GM18519 (cell line): ENCODE results near the gene TLE1.

Experiments
- ATAC-seq: cut with Tn5 transposase; IDR thresholded peaks from one replicate; pipeline ENCODE4 v1.9.1; 2021; ENCODE audit warnings: mild to moderate bottlenecking, moderate library complexity; ENCODE audit not compliant: unreplicated experiment, low FRiP score

TLE1 gene

DNA sequence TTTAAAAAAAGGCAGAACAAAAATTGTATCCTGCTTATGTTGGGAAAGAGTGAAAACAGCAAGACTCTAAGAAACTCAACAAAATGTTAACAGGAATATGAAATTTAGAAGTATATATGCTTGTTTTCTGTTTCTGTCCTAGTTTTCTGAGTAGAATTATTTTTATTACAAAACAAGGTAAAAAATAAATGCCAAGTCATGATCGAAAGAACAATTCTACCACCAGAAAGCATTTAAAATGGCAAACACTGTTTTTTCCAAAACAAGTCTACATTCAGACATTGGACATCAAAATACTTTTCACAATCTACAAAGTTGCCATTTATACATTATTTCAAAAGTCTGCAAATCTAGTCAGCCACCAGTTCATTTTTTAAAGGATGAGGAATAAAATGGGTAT, 102.6 kb downstream of the TLE1 start:
- no peak for ATAC-seq

DNA sequence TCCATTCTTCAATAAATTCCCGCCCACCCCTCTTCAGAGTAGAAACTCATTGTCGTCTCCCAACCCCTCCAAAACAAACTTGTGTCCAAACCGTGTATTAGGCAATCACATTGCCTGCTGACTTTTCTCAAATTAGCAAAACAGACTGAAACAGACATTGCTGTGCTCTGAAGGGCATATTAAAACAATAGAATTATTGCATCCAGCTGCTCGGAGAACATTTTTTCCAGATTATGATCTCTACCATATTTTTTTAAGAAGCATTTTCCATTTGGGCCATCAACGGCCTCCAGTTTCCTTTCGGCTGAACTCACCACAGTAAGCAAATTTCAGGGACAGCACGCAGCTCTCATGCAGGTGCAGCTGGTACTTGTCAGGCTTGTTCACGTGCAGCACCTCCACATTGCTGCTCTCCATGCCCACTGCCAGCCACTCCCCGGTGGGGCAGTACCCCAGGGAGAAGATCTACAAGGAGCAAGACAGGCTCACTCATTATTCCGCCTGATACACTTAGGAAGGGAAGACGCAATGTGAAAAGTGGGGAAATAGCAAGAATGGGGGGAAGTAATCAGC, 104.1 kb downstream of the TLE1 start:
- no peak for ATAC-seq

DNA sequence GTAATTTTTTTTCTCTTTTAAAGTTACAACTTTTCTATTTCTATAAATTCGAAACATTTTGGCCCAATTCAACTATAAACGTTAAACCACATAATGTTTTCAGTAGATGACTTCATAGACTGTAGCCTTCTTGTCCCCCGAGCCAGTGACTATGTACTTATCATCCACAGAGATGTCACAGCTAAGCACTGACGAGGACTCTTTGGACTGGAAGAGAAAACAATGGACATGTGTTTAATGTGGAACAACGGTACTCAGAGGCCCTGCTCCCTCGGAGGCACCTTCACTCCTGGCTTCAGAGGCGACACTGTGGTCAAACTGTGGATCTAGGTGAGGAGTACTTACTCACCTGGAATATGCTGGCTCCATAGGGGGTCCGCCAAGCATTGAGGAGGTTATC, 105.2 kb downstream of the TLE1 start:
- no peak for ATAC-seq

DNA sequence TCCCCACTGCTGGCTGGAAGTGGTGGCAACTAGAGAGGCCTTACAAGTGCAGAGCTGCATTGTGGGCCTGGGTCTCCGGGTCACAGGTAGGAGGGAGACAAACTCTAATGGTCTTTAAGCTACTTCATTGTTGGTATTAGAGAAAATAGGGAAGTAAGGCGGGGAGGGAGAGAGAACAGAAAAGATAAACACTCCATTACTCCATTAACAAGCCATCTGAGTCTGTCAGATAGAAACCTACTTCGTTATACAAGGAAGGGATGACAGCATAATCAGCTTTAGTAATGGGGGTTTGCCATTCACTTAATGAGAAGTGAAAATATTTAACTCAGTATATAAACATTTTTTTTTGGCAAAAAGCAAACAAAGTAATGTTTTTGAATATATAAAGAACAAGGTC, 107.4 kb downstream of the TLE1 start:
- no peak for ATAC-seq

DNA sequence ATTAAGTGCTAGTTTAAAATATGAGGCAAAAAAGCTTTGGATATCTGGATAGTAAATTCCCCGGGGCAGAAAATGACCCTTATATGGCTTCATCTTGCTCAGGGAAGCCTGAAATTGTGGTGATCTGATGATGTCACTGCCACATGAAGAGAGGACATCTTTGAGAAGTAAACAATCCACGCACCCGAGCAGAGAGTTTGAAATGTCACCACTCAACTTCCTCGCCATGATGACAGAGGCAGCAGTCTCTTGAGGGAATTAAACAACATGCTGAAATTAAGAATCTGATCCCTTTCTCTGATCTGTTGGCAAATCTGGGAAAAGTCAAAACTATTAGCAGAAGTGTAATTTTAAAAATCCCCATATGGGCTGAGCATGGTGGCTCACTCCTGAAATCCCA, 110.0 kb downstream of the TLE1 start:
- ATAC-seq: no peak

DNA sequence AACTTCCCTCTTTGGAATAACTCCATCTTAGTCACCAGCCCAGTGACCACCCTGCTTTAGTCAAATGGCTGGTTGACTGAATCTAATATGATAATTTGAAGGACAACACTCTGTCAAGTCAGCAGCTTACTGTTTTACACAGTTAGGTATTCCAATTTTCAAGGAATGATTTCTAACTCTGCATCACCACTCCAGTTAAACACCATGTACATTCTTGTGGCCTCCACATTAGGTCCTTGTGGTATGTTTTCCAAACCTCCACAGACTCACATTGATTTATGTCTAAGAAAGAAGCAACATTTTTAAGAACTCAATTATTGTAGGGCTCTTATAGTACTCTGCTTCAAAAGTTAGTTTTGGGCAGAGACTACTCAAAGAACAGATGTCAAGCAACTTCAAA, 110.7 kb downstream of the TLE1 start:
- no peak for ATAC-seq

DNA sequence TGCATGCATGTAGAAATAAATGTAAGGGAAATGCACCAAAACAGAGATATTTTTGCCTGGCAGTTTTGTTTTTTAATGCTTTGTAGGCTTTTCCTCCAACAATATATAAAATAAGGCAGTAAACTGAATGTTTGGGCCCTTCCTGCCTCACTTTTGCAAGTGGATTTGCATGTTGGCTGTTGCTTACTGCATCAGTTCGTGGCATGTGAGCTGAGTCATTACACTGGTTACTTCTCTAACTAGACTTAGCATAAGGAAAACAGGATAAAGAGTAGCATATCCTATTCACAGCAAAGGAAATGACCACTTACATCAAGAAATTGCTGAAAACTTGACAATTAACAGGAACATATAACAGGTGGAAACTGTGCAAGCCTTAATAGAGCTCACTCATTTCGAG, 113.4 kb downstream of the TLE1 start:
- no peak for ATAC-seq

DNA sequence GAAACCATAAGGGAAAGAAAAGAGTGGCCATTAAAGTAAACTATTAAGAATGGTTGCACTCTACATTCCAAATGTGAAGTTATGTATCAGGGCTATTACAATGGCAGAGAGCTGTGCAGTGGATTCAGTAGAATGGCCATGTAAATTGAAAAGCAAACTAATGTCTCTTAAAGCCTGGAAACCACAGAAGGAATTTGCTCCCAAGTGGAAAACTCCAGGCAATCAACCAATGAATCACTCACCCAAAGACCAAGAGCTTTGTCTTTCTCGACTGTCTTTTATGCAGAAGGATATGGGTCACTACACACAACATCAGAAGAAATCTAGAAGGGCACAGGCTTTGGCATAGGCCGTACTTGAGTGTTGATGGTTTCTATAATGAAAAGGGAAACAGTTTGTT, 114.9 kb downstream of the TLE1 start:
- no peak for ATAC-seq

DNA sequence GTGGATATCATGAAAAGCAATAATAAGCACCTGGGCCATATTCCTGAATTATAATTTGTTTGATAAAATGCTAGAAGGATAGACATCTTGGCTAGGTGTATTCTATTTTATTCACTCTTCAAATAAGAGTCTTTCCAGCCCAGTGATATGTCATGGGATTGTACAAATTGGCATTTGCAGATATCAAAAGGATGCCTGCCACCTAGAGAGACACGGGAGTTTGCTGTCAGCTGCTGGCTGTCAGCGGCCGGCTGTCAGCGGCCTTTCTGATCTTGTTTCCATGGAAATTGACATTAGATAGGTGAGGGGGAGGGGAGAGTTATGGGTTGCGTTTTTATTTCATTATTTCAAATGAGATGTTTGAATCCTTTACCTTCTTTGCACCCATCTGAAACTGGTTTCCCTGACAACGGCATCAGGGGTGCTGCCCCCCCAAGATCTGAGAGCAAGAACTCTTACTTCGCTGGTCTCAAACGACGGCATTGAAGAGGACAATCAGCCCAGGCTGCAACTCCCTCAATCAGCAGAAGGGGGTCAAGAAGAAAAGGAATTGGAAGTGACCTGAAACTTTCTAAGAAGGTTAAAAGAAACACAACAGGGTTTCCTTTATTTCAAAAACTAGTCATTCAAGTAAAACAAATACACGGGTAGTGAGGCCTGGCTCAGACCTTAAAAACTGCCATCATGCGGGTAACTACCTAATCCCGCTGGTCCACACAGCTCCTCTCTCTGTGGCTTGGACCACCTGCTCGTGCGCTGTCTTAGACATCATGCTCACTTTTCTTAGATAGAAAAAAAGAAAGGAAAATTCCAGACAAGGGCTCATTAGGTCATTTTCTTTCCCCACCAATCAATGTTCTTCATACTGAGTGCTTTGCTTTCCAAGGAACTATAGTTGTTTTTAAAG, 115.7 kb downstream of the TLE1 start:
- ATAC-seq: no peak

DNA sequence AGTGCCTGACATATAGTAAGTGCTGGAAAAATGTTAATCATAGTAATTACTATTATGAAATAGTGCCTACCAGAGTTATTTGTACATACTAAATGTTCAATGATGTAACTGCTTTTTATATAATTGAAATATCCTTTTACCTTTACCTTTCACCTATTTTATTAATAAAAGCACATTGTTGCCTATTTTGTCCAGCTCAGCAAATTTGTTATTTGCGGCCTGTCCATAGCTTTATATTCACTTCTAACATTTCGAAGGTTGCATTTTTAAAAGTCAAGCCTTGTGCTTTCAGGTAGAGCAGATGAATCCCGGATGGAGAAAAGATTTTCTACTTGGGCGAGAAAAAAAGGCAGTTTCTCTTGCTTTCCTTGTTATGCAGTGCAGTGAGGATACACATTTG, 119.3 kb downstream of the TLE1 start:
- no peak for ATAC-seq

DNA sequence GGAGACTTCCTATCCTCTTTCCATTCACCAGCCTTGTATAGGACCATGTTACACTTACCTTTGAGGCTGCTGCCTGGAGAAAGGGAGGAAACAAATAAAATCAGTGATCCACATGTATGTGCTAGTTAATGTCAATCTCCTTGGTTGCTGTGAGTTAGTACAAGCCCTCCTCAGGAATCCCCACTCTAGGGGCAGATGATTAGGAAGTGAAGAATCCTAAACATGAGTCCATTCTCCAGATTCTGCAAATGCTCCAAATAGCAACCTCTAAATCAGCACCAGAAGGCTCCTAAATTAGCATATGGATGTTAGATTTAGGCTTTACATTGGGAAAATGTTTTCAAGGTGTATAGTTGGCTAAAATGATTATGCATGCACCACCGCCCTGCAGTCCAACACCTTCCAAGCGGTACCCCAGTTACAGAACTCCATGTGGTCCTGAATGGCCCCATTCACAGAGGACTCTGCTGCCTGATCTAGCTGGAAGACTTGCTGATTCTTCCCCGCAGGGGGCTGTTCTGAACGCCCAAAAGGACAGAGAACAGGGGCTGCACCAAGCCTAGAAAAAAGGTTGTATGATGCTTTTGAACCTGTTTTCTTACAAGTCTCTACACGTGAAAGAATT, 123.2 kb downstream of the TLE1 start:
- ATAC-seq: no peak

DNA sequence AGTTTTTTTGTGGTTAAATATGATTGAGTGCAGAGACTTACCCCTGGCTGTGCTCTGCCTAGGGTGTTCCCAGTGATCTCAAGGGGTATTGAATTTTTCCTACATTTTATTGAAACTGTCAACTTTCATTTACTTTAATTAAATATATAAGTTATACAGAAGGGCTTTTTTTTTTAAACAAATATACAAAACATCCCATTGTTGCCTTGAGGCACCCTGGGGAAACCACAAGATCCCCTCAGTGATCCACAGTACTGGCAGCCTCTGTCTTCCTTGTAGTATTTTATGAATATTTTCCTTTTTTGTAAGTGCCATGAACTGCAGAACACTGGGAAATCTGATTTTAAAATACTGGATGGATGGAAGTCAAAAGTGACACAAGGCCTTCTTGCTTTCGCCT, 123.7 kb downstream of the TLE1 start:
- ATAC-seq: no peak

DNA sequence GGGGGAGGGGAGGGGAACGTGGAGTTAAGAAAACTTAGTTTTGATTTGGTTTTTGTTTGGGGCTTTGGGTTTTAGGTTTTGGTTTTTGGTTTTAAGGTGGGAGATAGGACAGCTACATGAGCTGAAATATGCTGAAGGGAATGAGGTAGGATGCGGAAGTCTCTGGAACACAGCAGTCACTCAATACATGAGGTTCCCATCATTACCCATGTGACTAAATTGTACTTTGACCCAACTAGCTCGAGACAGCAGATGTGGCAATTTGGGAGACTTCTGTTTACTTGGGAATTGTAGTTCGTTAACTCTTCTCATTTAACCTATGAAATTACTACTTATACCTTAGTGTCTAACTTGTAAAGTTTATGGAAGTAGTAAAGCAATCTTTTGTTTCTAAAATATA, 124.2 kb downstream of the TLE1 start:
- no peak for ATAC-seq

DNA sequence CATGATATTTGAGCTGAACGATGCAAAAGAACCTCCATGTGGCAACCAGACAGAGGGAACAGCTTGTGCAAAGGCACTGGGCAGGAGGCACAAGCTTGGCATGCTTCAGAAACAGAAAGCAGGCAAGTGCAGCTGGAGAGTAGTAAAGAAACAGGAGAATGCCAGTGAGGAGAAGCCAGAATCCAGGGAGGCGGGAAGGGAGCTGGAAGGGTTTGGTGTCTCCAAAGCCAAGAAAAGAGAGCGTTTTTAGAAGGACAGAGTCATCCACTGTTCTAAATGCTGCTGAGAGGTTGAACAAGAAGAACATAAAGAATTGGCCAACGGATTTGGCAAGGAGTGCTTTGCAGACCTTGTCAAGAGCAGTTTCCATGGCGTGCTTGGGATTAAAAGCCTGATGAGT, 124.7 kb downstream of the TLE1 start:
- ATAC-seq: no peak

DNA sequence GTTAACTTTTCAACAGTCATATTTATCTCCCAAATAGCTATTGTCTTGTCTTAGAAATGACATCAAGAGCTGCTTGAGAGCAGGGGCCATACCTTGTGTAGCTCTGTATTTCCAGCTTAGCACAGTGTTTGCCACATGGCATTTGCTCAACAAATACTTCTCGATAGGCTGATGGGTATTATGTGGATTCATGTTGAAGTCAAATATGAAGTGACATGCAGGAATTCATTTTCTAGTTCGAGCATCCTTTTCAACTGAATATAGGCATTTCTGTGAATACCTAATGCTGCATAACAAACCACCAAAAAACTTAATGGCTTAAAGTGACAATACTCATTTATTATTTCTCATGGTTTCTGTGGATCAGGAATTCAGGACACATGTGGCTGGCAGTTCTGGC, 125.6 kb downstream of the TLE1 start:
- no peak for ATAC-seq

DNA sequence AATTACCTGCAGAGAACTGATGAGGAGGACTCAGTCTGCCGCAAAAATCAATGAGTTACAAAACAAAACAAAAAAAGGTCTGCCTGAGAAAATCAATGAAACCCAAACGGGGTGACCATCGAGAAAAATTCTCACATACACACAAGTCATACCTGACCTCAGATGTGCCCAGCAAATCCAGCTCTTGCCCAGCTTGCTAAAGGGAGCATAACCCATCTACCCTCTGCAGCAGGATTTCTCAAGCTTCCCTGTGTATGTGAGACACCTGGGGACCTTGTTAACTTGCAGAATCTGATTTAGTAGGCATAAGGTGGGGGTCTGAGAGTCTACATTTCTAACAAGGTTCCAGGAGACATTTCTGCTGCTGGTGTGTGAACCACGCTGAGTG, 126.3 kb downstream of the TLE1 start:
- no peak for ATAC-seq

DNA sequence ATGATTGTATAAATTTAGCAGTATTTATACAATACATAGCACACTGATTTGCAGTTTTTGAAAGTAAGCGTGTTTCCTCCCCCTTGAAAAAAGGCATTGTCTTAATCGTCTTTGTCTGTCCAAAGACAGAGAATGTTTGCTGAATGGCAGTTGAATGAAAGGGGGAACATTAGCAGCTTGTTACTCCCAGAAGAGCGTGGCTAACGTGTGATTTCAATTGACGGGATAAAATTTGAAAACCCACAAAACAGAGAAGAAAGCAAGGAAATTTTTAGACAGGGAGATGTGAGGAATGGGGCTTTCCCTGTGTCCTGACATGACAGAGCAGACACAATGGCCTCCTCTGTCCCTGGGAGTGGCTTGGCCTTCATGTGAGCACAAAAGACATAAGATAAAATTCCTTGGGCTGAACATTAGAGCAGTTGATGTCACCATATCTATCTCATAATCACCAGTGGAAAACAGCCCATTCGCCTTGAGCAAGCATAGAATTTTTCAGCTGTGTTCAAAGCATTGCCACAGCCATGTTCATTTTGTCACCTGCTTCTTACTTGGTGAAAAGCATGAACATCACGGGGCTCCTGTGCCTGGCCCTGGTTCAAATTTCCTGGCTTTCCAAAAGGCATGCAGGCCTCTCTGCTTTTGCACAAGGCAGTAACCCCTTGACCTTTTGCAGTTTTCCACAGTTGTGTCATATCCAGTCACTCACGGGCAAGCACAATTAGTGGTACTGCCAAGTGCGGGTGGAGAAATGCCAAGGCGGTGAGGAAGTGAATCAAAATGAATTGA, 126.9 kb downstream of the TLE1 start:
- no peak for ATAC-seq

DNA sequence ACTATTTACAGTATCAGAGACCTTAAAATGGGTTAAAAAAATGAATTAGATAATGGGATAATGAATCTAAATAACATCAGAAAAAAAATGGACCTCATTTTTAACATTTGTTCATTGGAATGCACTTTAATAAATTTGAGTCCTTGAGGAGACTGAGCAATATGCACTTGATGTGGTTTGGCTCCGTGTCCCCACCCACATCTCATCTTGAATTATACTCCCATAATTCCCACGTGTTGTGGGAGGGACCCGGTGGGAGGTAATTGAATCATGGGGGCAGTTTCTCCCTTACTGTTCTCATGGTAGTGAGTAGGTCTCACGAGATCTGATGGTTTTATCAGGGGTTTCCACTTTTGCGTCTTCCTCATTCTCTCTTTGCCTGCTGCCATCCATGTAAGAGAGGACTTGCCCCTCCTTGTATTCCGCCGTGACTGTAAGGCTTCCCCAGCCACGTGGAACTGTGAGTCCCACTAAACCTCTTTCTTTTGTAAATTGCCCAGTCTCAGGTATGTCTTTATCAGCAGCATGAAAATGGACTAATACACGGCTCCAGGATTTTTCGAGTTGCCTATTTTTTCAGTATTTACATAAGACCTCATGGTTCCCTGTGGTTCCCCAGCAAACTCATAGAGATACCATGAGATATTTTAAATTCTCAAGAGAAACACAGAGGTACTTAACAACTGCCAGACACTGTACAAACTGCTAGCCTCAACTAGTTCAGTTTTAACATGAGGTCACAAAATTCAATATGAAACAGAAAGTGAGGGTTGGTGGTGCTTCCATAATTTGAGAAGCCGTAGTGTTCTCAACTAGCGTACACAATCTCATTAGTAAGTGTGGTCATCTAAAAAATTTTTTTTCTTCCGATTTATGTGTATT, 128.3 kb downstream of the TLE1 start:
- no peak for ATAC-seq

DNA sequence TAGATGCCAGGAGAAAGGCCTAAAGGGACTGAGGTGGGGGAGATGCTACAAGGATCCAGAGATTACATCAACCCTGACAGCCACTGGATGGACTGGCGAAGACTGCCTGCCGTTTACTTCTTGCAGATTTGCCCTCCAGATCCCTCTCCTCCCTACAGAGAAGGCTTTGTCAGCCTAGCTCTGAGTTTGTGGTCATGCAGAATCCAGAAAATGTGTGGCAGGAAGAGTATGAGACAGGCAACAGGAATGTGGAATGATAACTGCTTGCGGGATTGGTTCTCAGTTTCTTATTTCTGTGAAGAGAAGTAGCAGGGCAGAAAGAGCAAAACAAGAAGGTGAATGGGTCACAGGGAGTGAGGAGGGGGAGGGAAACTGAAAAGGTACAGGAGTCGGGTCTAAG, 129.6 kb downstream of the TLE1 start:
- ATAC-seq: no peak

DNA sequence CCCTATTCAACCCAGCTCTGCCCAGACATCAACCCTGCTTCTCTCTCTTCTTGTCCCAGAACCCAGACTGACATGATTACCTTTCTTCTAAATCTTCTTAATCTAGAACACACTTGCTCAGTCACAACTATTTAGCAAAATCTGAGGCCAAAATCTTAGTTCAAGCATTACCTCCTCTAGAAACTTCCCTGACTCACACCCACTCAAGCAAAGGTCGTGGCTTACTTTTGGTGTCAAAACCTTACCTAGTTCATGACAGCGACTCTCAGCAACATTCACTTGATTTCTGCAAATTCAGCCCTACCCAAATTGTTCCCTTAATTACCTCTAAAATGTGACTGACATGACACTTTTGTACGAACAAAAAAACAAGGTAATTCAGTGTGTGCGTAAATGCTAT, 130.2 kb downstream of the TLE1 start:
- ATAC-seq: no peak
